HepG2 (cell line): ENCODE results near the gene GNA15. TPM values are rescaled to one million over a fixed set of nuclear protein-coding genes. Genes with fewer than 3 reads are reported as not detected.

Experiments
- ADNP ChIP-seq: sonication (generic); formaldehyde crosslinking; IDR thresholded peaks from 2 replicates; pipeline ENCODE4 v1.4.0; 2020; ENCODE audit warnings: missing genetic modification reagents
- CREB1 ChIP-seq, 2 experiments: fragments of 450-650 bp in 1 of 2; IDR thresholded peaks; 2 replicates each; pipeline ENCODE4 v1.6.1; 2016 to 2017; ENCODE audit warnings: control low read depth in 1 of 2, mild to moderate bottlenecking in 1 of 2, missing compliant biosample characterization in 1 of 2, missing genetic modification characterization in 1 of 2
- CTCF ChIP-seq: sonication (generic); formaldehyde crosslinking; IDR thresholded peaks from 2 replicates; pipeline ENCODE4 v1.5.0; 2020; ENCODE audit warnings: mild to moderate bottlenecking, missing genetic modification reagents, moderate library complexity
- DMAP1 ChIP-seq: IDR thresholded peaks from 2 replicates; pipeline ENCODE4 v1.6.1; 2016
- DZIP1 ChIP-seq: sonication (generic); formaldehyde crosslinking; IDR thresholded peaks from 2 replicates; pipeline ENCODE4 v1.5.0; 2020; ENCODE audit warnings: mild to moderate bottlenecking, missing genetic modification reagents
- HNF4A ChIP-seq: sonication (generic); formaldehyde crosslinking; IDR thresholded peaks from 2 replicates; pipeline ENCODE4 v1.4.0; 2020; ENCODE audit warnings: missing genetic modification reagents
- KLF15 ChIP-seq: sonication (generic); formaldehyde crosslinking; IDR thresholded peaks from 2 replicates; pipeline ENCODE4 v1.8.1; 2023; ENCODE audit warnings: borderline replicate concordance, mild to moderate bottlenecking, inconsistent platforms, missing genetic modification reagents, mixed read lengths
- KLF16 ChIP-seq, 2 experiments: sonication (generic) in 1 of 2; formaldehyde crosslinking in 1 of 2; IDR thresholded peaks; 2 replicates each; pipeline versions ENCODE4 v1.6.1 to v1.8.0; 2016 to 2023; ENCODE audit warnings: missing genetic modification reagents in 2 of 2, missing compliant biosample characterization in 1 of 2
- MTERF4 ChIP-seq: sonication (generic); formaldehyde crosslinking; IDR thresholded peaks from 2 replicates; pipeline ENCODE4 v1.8.0; 2023; ENCODE audit warnings: mild to moderate bottlenecking, missing genetic modification reagents
- PHF21A ChIP-seq: sonication (generic); formaldehyde crosslinking; IDR thresholded peaks from 2 replicates; pipeline ENCODE4 v1.5.0; 2020; ENCODE audit warnings: mild to moderate bottlenecking, missing genetic modification reagents
- RBM22 ChIP-seq: fragments of 200-400 bp; formaldehyde crosslinking; optimal IDR thresholded peaks from 2 replicates; pipeline ENCODE3; 2017; ENCODE audit warnings: mild to moderate bottlenecking, low read length, moderate library complexity
- TBX3 ChIP-seq: fragments of 450-650 bp; IDR thresholded peaks from 2 replicates; pipeline ENCODE4 v1.6.1; 2017; ENCODE audit warnings: antibody characterized with exemption, mild to moderate bottlenecking, inconsistent platforms, borderline replicate concordance
- U2AF2 ChIP-seq: fragments of 200-400 bp; formaldehyde crosslinking; IDR thresholded peaks from 2 replicates; pipeline ENCODE4 v1.6.1; 2017; ENCODE audit warnings: low read depth, mild to moderate bottlenecking, low read length
- ZFP36 ChIP-seq: fragments of 150-350 bp; IDR thresholded peaks from 2 replicates; pipeline ENCODE4 v1.6.1; 2018; ENCODE audit warnings: borderline replicate concordance, low read length, low read depth; ENCODE audit not compliant: partially characterized antibody
- ZHX1 ChIP-seq: sonication (generic); formaldehyde crosslinking; IDR thresholded peaks from 2 replicates; pipeline ENCODE4 v1.8.1; 2022; ENCODE audit warnings: low read depth, mild to moderate bottlenecking, missing genetic modification reagents
- ZNF484 ChIP-seq: sonication (generic); formaldehyde crosslinking; IDR thresholded peaks from 2 replicates; pipeline ENCODE4 v1.5.1; 2020; ENCODE audit warnings: mild to moderate bottlenecking, low read depth, missing genetic modification reagents, borderline replicate concordance
- ZNF501 ChIP-seq: sonication (generic); formaldehyde crosslinking; IDR thresholded peaks from 2 replicates; pipeline ENCODE4 v1.5.1; 2020; ENCODE audit warnings: mild to moderate bottlenecking, moderate library complexity, missing genetic modification reagents
- ZNF577 ChIP-seq: sonication (generic); formaldehyde crosslinking; IDR thresholded peaks from 2 replicates; pipeline ENCODE4 v1.4.0; 2020; ENCODE audit warnings: mild to moderate bottlenecking, low read depth, missing genetic modification reagents, borderline replicate concordance
- ZNF605 ChIP-seq: sonication (generic); formaldehyde crosslinking; IDR thresholded peaks from 2 replicates; pipeline ENCODE4 v1.8.0; 2022; ENCODE audit warnings: mild to moderate bottlenecking, missing genetic modification reagents
- ZNF672 ChIP-seq: sonication (generic); formaldehyde crosslinking; IDR thresholded peaks from 2 replicates; pipeline ENCODE4 v1.8.1; 2022; ENCODE audit warnings: missing genetic modification reagents
- ZNF879 ChIP-seq: sonication (generic); formaldehyde crosslinking; IDR thresholded peaks from 2 replicates; pipeline ENCODE4 v1.8.1; 2023; ENCODE audit warnings: missing genetic modification reagents
- polyA plus RNA-seq, 8 experiments: library from polyadenylated mRNA; depleted of rRNA in 3 of 8; stranded (reverse) in 7 of 8; unstranded in 1 of 8; fragments of >200 nt; fragmentation: Illumina TruSeq in 4 of 8; extraction: Trizol in 4 of 8; gene quantifications; 2 replicates each; pipeline versions ENCODE4 v1.2.1 to v1.2.3, GENCODE V29; 2011 to 2016; ENCODE audit warnings: low read depth in 4 of 8, missing spikeins in 1 of 8, mixed read lengths in 1 of 8; ENCODE audit not compliant: insufficient read depth in 1 of 8
- total RNA-seq, 5 experiments: library from RNA; depleted of rRNA; stranded (reverse); fragments of >200 nt; fragmentation: Illumina TruSeq; extraction: Trizol; gene quantifications; 2 replicates each; pipeline ENCODE4 v1.2.3, GENCODE V29; 2016; ENCODE audit warnings: low read depth in 1 of 5

GNA15 gene
- total and polyA plus RNA-seq, 2 of the 13 experiments (the other 11 are each of a cell fraction or from before 2014, with no cell fraction given): not detected

GRCh38 chr19:3146677-3147100 lies 10.9 kb downstream of the GNA15 start (continued):
- TF ChIP-seq ZNF577 (CRISPR knock-in tag) (no peak), DZIP1 (no peak), ZNF879 (CRISPR knock-in tag) (no peak), PHF21A (CRISPR knock-in tag) (no peak), ADNP (CRISPR knock-in tag) (peak; percentile 81; the same call in 1 of the 2 replicates), MTERF4 (no peak), ZNF484 (CRISPR knock-in tag) (no peak), KLF15 (no peak), U2AF2 (no peak), HNF4A (CRISPR knock-in tag) (no peak), ZFP36 (peak; percentile 87), ZHX1 (no peak), KLF16 (CRISPR knock-in tag; IDR thresholded peaks at IDR 0.05) (no peak), CREB1 (IDR thresholded peaks at IDR 0.05) (no peak), CREB1 (CRISPR knock-in tag; IDR thresholded peaks at IDR 0.05) (no peak), RBM22 (no peak), TBX3 (no peak), ZNF501 (no peak), CTCF (CRISPR knock-in tag) (peak; percentile 76), ZNF672 (CRISPR knock-in tag) (no peak), DMAP1 (CRISPR knock-in tag) (no peak), ZNF605 (no peak)
- TF ChIP-seq, all 625 proteins: peak for 5
